Fibroblast of skin of left biceps (primary cell): ENCODE results near the gene ELL.
"Not testable (repeated sequence)": the region's sequence is repeated elsewhere in the genome, so short reads cannot be mapped to it uniquely, and the experiment has no call there.

Source experiments
- DNase-seq, 2 experiments: peaks; one replicate each; pipeline ENCODE4 v3.0.0-alpha.2; 2013; ENCODE audit warnings: low read depth in 2 of 2

The ELL gene

DNA sequence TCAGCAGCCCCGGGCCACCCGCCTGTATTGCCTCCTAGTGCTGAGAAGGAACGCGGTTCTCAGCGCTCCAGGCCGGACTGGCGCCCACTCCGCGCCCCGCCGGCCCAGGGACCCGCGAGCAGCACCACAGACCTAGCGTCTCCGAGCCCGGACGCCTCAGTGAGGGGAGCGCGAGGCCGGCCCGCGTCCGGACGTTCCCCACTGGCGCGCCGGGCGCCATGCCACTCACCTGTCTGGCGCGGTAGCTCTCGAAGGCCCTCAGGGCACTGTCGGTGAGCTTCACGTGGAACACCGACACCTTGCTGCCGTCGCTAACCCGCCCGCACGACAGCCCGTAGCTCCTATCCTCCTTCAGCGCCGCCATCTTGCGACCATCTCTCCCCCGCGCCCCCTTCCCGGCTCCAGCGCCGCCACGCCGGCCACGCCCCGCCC lies at the start of gene ELL:
TSS of gene ELL (minus strand) at position 379 of the 432 bp plus-strand sequence. CDS start at position 364, 15 bp downstream.
- no peak for DNase-seq

GRCh38 chr19:18568367-18568766 lies 46.5 kb upstream of the ELL start:
- no peak for DNase-seq

DNA sequence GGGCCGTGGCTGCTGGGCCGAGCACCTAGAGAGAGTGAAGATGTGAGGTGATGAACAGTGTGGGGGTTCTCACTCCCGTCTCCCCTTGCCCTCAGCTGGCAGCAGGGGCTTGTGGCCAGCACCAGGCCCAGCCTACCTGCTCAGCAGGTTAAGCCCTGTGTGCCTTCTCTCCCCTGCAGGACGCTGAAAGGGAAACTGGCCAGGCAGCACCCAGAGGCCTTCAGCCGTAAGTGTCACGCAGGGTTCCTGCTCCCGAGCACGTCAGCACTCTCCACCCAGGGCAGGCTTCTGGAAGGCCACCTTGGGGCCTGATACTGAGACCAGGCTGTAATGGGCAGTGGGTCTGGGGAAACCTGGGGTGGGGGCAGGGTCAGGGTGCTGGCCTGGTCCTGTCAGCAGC lies 45.1 kb upstream of the ELL start:
- no peak for DNase-seq

- DNase-seq, result no peak
Observed at GRCh38 chr19:18562086-18562485, 40.2 kb upstream of the ELL start.

- no peak for DNase-seq
Observed at GRCh38 chr19:18559685-18560084, 37.8 kb upstream of the ELL start.

- DNase-seq, result no peak
Observed at GRCh38 chr19:18558604-18559003, 36.7 kb upstream of the ELL start.

- no peak for DNase-seq
Observed at GRCh38 chr19:18558202-18558555, 36.3 kb upstream of the ELL start.

- peak; percentile 97 for DNase-seq
Observed at GRCh38 chr19:18557411-18558201, 35.7 kb upstream of the ELL start, which contains the start of gene KXD1. Gene KXD1 (plus strand): TSS chr19:18557870. CDS start chr19:18562057, 4,187 bp downstream.

DNA sequence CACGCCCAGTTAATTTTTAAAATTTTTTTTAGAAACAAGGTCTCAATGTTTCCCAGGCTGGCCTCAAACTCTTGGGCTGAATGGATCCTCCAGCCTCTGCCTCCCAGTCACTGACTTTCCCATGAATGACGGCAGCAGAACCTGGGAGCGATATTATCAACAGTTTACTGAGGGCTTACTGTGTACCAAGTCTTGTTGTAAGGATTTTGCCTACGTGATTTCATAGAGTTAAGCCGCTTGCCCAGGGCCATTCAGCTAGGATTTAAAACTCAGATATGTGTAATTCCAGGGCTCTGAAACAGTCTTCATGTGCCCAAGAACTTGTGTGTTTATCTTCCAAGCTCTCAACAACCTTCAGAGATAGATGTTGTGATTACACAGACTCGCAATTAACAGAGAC lies 29.8 kb upstream of the ELL start:
- DNase-seq, result no peak

GRCh38 chr19:18543814-18544475 lies 22.1 kb upstream of the ELL start:
- DNase-seq, result peak in 1 of 2 experiments; percentile 22

DNA sequence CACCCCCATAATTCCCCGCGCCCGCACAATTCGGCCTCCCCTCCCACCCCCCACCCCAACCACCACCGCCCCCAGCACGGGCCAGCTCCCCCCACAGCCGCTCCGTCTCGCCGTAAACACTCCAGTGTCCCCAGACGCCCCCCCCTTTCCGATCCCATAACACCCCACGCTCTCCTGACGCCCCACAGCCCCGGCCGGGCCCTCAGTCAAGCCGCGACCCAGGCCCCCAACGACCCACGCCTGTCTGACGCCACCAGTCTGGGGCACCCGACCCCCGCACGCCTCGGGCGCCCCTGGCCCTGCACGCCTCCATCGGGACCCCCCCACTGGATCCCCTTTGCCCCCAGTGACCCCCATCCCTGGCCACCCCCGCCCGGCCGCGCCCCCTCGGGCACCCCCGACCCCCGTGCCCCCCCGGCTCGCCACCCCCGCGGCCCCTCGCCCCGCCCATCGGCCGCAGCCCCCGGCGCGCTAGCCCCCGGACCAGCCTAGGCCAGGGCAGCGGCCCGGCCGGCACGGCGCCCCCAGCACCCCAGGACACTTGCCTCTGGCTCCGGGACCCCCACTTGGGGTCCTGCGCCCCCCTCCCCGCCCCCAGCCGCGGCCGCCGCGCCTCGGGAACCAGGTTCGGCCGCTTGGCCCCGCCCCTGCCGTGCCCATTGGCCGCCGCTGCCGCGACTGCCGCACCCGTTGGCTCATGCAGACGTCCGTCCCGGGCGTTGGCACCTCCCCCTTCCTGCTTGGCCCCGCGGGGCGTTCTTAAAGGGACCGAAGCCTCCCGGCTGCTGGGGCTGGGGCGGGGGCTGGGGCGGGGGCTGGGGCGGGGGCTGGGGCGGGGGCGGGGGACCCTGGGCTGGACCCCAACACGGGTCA lies 21.3 kb upstream of the ELL start, which contains the start of gene FKBP8:
TSS of gene FKBP8 (minus strand) at position 633 of the 873 bp plus-strand sequence. CDS start 1,603 bp downstream, outside the sequence.
- peak; percentile 52 to 57 for DNase-seq

GRCh38 chr19:18541992-18542940 lies 20.4 kb upstream of the ELL start:
- DNase-seq, result no peak

DNA sequence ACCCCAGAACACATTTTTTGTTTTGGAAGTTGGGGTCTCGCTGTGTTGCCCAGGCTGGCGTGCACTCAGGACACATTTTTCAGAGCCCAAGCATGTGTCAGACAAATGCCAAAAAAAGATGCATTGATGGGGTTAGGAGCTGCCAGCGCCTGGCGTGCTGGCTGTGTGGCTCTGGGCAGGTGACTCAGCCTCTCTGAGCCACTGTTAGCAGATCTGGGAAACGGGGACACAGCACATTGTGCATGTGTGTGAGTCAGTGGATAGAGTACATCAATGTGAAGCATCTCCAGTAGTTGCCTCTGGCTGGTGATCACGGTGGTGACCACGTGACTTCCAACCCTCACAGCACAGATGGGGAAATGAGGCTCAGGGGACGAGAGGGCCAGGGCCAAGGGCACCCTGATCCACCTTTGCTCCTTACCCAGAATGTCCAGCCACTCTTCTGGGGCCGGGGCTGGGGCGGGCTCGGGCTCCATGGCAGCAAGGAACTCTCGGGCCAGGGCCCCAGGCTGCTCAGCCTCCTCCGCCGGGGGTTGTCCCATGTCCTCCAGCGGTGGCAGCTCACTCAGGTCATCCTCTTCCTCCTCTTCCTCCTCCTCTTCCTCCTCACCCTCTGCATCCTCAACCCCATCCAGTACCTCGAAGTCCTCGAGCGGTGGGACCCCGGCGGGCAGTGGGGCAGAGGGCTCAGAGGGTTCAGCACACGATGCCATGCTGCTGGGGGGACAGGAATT lies 19.6 kb upstream of the ELL start:
- no peak for DNase-seq

- not testable (repeated sequence) for DNase-seq
Observed at GRCh38 chr19:18540200-18540599, 18.3 kb upstream of the ELL start.

GRCh38 chr19:18539372-18539771 lies 17.5 kb upstream of the ELL start:
- no peak for DNase-seq

- no peak for DNase-seq
Observed at GRCh38 chr19:18538115-18538514, 16.2 kb upstream of the ELL start.

DNA sequence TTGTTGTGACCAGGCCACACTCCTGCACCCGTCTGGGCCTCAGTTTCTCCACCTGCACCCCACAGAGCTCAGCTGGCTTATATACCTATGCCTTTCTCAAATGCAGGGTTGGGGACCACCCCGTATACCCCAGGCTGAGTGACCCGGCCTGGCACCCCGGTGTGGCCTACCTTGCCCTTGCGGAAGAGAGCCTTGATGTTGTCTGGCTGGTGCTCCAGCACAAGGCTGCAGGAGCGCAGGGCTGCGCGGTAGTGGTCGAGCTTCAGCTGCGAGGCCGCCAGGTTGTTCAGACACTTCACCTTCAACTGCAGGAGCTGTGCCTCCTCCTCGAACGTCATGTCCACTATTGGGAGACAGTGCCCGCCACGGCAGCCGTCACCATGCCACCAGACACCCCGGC lies 15.6 kb upstream of the ELL start:
- no peak for DNase-seq

DNA sequence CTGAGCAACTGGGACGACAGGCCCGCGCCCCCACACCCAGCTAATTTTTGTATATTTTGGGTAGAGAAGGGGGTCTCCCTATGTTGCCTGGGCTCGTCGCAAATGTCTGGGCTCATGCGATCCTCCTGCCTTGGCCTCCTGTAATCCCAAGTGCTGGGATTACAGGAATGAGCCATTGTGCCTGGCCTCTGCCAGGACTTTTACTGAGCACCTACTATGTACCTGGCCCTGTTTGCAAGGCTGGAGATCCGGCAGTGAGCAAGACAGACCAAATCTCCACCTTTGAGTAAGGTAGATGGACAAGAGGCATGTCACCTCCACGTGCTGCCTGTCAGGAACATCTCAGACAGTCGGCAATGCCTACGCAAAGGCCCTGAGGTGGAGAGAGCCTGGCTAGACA lies 14.6 kb upstream of the ELL start:
- DNase-seq, result no peak

GRCh38 chr19:18533058-18533457 lies 11.2 kb upstream of the ELL start:
- DNase-seq, result no peak
